ENCODE data around the gene CDH23.

The CDH23 gene

DNA sequence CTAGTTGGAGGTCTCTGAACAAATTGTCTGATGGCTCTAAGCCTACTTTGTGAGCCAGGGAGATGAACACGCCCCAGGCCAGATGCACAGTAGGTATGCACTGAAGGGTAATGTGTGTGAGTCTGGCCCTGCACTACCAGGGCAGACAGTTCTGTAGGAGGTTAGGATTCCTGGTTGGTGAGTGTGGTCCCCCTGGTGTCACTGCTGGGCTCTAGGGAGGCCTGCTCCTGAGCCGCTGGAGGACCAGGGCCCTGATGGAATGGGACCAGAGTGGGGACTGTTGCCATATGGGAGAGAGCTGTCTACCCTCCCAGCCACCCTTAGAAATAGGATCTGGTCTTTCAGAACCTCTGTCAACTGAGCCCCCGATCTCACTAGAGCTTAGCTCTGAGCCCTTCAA, 42.0 kb downstream of the CDH23 start:
- TF ChIP-seq, protein P1, sequence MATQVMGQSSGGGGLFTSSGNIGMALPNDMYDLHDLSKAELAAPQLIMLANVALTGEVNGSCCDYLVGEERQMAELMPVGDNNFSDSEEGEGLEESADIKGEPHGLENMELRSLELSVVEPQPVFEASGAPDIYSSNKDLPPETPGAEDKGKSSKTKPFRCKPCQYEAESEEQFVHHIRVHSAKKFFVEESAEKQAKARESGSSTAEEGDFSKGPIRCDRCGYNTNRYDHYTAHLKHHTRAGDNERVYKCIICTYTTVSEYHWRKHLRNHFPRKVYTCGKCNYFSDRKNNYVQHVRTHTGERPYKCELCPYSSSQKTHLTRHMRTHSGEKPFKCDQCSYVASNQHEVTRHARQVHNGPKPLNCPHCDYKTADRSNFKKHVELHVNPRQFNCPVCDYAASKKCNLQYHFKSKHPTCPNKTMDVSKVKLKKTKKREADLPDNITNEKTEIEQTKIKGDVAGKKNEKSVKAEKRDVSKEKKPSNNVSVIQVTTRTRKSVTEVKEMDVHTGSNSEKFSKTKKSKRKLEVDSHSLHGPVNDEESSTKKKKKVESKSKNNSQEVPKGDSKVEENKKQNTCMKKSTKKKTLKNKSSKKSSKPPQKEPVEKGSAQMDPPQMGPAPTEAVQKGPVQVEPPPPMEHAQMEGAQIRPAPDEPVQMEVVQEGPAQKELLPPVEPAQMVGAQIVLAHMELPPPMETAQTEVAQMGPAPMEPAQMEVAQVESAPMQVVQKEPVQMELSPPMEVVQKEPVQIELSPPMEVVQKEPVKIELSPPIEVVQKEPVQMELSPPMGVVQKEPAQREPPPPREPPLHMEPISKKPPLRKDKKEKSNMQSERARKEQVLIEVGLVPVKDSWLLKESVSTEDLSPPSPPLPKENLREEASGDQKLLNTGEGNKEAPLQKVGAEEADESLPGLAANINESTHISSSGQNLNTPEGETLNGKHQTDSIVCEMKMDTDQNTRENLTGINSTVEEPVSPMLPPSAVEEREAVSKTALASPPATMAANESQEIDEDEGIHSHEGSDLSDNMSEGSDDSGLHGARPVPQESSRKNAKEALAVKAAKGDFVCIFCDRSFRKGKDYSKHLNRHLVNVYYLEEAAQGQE (IDR thresholded peaks at IDR 0.05; ENCODE audit: insufficient read depth in 1 of 2, low read depth in 2 of 2, low read length in 2 of 2), result no peak
- TF ChIP-seq FOXP2 (optimal IDR thresholded peaks at IDR 0.05; ENCODE audit: borderline replicate concordance, extremely low read depth, extremely low read length, insufficient read depth), result no peak
- TF ChIP-seq POLR2AphosphoS5 (IDR thresholded peaks at IDR 0.05; ENCODE audit: low read depth, low read length), result no peak
- TF ChIP-seq SIN3A (IDR thresholded peaks at IDR 0.05; ENCODE audit: borderline replicate concordance, insufficient read depth, low read length), result no peak
- TF ChIP-seq TAF1 (IDR thresholded peaks at IDR 0.05; ENCODE audit: borderline replicate concordance, insufficient read depth, low read length), result no peak

DNA sequence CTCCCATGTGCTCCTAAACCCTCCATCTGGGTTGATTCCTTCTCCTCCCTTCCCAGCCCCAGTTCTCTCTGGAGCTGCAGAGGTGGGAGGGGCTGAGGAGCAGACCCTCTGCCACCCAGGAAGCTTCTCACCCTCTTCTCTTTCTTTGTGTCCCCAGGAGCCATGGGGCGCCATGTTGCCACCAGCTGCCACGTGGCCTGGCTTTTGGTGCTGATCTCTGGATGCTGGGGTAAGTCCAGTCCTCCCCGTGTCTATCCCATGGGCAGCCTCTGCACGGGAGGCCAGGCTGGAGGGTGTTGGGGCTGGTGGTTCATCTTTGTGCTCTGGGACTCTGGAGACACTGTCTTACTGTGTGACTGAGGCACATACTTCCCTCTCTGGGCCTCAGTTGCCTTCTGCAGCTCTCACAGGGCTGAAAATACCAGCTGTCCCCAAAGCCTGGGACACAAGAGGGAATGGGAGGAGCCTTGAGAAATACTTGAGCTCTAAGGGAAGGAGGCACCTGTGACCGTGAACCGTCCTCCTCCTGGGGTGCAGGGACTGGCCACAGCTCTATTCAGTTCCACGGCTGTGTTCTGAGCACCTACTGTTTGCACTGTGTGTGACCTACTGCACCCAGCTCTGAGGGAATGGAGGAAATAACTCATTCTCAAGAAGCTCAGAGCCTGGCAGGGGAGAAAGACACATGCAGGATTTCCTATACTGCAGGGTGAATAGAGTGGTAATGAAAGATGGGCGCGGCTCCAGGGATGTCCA, 43.1 kb downstream of the CDH23 start:
- TF ChIP-seq POLR2AphosphoS5 (IDR thresholded peaks at IDR 0.05; ENCODE audit: low read depth, low read length), result no peak
- no peak for TF ChIP-seq FOXP2 (optimal IDR thresholded peaks at IDR 0.05; ENCODE audit: borderline replicate concordance, extremely low read depth, extremely low read length, insufficient read depth)
- TF ChIP-seq, protein P1 (IDR thresholded peaks at IDR 0.05; ENCODE audit: insufficient read depth in 1 of 2, low read depth in 2 of 2, low read length in 2 of 2), result no peak
- TF ChIP-seq TAF1 (IDR thresholded peaks at IDR 0.05; ENCODE audit: borderline replicate concordance, insufficient read depth, low read length), result no peak
- TF ChIP-seq SIN3A (IDR thresholded peaks at IDR 0.05; ENCODE audit: borderline replicate concordance, insufficient read depth, low read length), result no peak

DNA sequence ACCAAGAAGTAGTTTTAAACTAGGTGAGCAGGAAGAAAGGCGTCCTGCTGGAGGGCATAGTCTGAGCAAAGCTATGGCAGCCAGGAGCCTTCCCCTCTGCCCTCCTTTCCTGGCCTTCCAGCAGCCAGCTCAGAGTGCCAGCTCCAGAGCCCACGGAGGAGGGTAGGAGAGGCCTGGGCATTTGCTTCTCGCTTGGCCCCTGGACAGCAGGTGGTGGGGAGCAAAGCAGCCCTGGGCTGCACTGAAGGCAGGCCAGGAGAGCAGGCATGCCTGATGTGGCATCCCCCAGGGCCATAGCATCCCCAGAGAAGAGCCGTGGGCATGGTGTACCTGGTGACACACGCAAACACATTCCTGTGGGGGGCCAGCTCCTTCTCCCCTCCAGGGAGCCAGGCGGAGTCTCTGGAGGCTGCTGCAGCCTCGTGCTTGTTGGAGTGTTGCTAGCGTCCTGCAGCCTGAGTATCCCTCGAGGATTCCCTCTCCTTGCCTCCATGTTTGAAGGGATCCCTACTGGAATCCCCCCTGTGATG, 43.9 kb downstream of the CDH23 start:
- TF ChIP-seq FOXP2 (optimal IDR thresholded peaks at IDR 0.05; ENCODE audit: borderline replicate concordance, extremely low read depth, extremely low read length, insufficient read depth), result no peak
- TF ChIP-seq POLR2AphosphoS5 (IDR thresholded peaks at IDR 0.05; ENCODE audit: low read depth, low read length), result no peak
- TF ChIP-seq, protein P1 (IDR thresholded peaks at IDR 0.05; ENCODE audit: insufficient read depth in 1 of 2, low read depth in 2 of 2, low read length in 2 of 2), result no peak
- no peak for TF ChIP-seq TAF1 (IDR thresholded peaks at IDR 0.05; ENCODE audit: borderline replicate concordance, insufficient read depth, low read length)
- no peak for TF ChIP-seq SIN3A (IDR thresholded peaks at IDR 0.05; ENCODE audit: borderline replicate concordance, insufficient read depth, low read length)

DNA sequence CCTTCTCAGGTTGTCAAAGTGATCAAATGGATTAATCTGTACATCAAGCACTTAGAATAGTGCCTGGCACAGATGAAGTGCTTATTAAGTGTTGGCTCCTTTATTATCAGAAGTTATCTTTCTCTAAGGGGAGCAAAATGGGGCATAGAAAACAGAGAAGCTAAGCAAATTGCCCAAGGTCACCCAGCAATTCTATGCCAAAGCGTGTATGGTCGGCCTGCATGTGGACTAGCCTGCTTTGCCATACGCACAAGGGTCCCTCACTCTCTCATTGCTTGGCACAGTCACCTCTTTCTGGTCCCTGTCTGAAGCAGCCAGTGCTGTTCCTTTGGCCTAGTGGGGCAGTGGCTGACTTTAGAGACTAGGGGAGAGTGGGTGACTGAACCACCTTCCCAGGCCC, 45.3 kb downstream of the CDH23 start:
- TF ChIP-seq FOXP2 (optimal IDR thresholded peaks at IDR 0.05; ENCODE audit: borderline replicate concordance, extremely low read depth, extremely low read length, insufficient read depth) (no peak), POLR2AphosphoS5 (IDR thresholded peaks at IDR 0.05; ENCODE audit: low read depth, low read length) (no peak)
- TF ChIP-seq, protein P1 (IDR thresholded peaks at IDR 0.05; ENCODE audit: insufficient read depth in 1 of 2, low read depth in 2 of 2, low read length in 2 of 2), result no peak
